Activated CD8-positive, alpha-beta memory T cell treated with anti-CD3 and anti-CD28 coated beads, Interleukin-2, amount 50 U/mL, for 4 hours (primary cell): ENCODE results near the gene GNGT2.

ENCODE experiments used
- DNase-seq: peaks from one replicate; pipeline ENCODE4 v3.0.0-alpha.2; 2020

GNGT2 gene

GRCh38 chr17:49229076-49229804, 18.9 kb upstream of the GNGT2 start:
- DNase-seq, result no peak

DNA sequence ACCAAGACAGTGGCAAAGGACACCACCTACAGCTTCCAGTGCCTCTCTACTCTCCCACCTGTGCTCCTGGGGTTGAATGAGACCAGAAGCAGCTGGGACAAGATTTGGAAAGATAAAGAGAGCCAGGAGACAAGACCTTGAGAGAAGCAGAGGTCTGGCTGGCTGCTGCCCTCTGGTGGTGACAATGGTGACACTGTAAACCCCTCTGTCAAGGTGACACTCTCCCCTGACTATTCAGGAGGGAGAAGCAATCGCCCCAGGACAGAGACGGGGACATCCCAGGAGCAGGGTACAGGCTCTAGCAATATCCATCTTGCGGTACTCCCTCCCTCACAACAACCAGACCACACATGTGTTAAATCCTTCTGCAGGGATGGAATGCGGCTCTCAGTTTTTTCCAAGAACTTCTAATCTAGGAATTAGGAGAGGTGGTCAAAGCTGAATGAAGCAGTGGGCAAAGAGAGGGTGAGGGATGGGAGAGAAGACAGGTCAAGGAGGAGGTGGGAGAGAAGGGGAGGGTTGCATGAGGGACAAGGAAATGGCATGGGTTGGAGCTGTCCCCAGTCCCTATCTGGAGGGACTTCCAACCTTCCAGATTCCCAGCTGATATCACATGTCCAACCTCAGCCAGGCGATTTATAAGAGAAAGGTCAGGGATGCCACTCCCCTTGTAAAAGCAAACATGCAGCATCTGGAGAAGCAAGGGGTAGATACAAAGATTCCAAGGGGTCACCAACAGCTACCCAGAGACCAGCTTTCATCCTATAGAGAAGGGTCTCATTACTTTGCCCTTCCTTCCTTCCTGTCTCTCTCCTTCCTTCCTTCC, 17.3 kb upstream of the GNGT2 start:
- peak; percentile 85 for DNase-seq

GRCh38 chr17:49226771-49227435, 16.5 kb upstream of the GNGT2 start:
- no peak for DNase-seq

DNA sequence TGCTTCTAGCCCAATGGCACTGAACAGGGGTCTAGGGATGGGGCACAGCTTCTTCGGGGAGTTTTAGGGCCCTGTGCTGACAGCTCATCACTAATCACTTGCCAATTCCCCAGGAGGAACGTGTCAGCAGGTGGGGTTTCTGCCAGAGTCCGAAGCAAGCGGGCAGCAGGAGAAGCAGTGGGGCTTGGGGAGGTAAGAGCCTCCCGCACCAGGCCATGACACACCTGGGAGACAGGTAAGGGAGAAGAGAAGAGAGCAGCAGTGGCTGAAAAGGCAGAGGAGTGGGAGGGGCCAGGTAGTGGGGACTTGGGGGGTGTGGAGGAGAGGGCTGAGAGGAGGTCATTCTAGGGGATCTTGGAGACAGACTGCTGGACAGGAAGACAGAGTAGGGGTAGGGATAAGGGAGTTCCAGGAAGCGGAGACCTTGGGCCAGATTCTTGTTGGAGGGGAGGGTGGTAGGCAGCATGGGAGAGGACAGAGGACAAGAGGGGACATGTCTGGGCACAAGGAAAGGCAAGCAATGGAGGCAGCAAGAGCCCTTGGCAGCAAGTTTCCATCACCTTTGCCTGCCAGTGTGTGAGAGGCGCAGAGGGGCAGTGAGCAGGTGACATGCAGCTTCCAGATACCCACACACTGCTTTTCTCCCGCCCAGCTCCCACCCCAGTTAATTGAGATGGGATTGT, 15.3 kb upstream of the GNGT2 start:
- DNase-seq, result no peak

DNA sequence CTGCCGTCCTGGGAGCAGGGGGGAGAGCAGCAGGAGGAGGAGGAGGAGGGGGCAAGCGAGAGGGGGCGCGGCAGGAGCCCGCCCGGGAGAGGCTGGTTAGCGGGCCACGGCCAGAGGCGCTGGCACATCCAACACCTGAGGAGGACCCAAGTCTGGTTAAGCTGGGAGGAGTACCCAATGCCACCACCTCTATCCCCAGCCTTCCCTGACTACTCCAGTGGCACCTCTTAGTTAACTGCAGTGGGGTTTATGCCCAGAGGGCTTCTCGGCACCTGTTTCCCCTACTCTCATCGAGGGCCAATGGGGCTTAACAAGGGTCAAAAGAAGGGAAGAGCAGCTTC, 14.6 kb upstream of the GNGT2 start:
- no peak for DNase-seq

DNA sequence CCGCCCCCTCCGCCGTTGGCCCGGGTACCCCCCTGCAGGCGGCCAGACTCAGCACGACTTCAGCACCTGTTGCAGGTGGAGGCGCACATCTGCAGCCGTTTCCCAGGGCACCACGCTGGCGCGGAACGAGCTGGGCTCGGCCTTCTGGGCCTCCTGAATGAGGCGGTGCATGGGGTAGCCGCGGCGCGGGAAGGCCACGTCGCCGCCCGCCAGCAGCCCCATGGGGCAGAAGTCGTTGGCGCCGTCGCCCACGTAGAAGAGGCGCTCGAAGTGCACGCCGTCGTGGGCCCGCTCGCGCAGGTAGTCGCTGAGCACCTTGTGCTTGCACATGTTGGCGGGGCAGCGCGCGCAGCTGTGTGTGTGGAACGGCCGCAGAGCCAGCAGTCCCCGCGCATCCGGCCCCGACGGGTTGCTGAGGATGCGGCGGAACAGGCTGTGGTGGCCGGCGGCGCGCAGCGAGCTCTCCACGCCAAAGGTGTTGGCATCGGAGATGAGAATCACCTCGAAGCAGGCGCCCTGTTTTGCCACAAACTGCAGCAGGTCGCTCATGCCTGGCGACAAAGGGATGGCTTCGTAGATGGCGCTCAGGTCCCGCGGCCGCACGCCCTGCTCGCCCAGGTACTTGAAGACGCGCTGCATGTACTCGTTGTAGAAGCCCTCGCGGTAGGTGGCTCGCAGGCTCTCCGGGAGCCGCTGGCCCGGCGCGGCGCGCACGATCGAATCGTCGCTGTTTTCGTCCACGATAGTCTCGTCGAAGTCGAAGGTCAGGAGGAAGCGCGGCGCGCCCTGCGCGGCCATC, 14.0 kb upstream of the GNGT2 start:
- peak; percentile 53 for DNase-seq

DNA sequence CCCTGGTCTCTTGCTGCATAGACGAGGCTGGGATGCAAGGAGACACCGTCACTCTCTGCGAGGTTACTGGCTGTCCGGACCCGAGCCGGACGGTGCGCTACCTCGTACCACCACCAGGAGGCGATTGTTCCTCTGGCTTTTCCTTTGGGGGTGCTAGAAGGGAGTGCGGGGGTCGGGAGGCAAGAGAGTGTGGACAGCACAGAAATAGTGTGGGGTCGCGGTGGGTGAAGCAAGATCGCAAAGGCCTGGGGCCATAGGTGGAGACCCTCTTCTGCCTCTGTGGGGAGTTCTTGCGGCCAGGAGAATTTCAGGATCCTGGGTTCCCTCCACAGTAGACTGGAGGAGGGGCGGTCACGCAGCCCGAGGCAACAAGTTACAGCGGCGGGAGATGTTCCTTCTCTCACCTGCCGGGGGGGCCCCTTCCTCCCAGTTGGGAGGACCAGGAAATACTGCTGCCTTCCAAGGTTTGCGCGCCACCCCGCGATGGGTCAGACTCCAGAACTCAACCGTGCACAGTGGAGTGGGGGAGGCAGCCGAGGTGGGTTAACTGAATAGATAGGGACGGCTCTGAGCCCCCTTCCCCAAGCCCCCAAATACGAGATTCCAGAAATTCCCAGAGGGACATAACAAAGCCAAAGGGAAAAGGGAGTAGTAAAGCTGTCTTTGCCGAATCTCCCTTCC, 13.3 kb upstream of the GNGT2 start:
- DNase-seq, result peak; percentile 74

- DNase-seq, result no peak
Measured at GRCh38 chr17:49223168-49223516, 12.8 kb upstream of the GNGT2 start.

DNA sequence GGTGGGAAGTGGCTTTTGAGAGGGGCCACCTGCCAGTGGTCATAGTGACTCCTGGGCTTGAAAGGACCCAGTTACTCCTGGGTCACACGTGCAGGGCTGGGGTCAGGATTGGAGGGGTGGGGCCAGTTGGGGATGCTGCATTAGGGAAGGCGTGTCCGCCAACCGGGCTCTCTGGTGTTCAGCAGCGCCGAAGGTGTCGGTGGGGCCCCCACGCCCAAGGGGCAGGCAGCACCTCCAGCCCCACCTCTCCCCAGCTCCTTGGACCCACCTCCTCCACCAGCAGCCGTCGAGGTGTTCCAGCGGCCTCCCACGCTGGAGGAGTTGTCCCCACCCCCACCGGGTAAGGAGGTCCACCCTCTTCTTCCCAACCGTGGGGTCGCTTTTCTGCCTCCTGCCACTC, 9.6 kb upstream of the GNGT2 start:
- no peak for DNase-seq

GRCh38 chr17:49218941-49219913, 8.9 kb upstream of the GNGT2 start:
- DNase-seq, result peak; percentile 57

GRCh38 chr17:49217651-49218413, 7.5 kb upstream of the GNGT2 start:
- peak; percentile 68 for DNase-seq

DNA sequence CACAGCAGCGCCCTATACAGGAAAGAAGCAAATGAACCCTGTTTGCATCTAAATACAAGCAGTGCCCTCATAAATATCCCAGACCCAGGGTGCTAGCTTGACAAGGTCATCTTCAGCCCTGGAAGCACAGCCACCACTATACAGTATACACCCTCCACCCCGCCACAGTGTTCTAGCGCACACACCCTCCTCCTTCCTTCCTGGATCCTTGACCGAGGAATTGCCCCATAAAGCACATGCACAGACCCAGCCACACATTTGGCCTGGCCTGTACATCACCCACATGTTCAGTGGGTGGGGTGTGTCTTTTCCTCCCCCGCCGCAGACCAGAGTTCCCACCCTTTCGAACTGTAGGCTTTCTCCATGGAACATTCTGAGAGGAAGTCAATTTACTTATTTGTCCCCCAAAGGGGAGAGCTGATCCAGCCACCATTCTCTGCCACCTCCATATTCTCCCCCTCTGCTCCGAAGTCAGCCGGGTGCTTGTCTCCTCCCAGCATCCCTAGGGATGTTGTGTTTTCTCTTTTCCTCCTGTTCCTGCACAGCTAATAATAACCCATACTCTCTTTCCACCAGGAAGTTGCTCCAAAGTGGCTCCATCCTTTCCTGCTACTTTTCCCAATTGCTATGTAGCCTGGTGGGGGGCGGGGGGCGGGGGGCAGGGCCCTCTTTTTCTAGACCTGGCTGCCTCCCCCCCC, 6.7 kb upstream of the GNGT2 start:
- no peak for DNase-seq

DNA sequence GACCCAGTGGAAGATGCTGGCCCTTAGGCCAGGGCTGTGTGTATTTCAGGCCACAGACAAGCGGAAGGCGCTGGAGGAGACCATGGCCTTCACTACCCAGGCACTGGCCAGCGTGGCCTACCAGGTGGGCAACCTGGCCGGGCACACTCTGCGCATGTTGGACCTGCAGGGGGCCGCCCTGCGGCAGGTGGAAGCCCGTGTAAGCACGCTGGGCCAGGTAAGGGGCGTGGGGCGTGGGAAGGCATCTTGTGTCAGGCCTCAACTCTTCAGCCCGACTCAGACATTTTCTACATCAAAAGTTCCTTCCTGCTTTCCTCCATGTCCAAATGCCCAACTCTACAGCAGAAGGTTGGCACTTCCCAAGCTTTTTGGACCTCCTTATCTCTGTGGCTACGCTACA, 6.1 kb upstream of the GNGT2 start:
- no peak for DNase-seq

GRCh38 chr17:49214676-49215360, 4.4 kb upstream of the GNGT2 start:
- DNase-seq, result peak; percentile 50

- DNase-seq, result no peak
Measured at GRCh38 chr17:49213847-49214246, 3.5 kb upstream of the GNGT2 start.

DNA sequence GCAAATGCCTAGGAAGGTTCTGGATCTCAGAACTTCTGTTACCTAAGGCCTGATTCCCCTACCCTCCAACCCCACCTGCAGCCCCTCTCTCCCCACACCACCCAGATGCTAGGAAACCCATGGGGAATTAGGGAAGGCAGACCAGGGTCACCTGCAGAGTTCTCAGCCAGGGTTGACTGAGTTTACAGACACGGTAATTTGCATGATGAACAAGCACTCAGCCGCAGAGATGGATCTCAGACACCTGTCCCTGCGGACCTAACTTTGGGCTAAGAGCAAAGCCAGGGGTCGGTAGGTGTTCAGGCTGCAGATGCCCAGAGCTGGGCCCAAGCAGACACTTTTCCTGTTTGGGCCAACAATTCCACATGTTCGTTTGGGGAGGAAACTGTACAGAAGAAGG, 3.0 kb upstream of the GNGT2 start:
- DNase-seq, result no peak

GRCh38 chr17:49209061-49209571, 1.3 kb downstream of the GNGT2 start:
- no peak for DNase-seq

DNA sequence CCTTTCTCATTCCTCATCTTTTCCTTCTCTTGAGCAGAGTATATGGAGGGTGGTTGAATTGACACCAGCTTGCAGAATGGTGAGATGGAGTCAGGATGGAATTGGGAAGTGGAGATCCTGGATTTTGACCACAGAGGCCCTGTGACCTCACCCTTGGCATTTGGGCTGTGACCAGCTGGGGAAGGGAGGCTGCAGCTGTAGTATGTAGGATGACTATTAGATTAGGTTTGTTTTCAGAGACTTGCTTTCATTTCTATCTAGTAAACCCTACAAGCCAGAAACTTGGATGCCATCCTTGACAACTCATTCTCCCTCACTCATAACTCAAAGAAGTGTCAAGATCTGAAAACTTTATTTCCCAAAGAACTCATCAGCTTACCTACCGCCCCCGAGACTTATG, 5.9 kb downstream of the GNGT2 start:
- DNase-seq, result no peak
